PC-3 (cell line): ENCODE data around the gene MYLK4. TPM values are rescaled to one million over a fixed set of nuclear protein-coding genes. Genes with fewer than 3 reads are reported as not detected.

Experiments used
- ATAC-seq: fragments of 200-7000 bp; cut with Tn5 transposase; 2 replicates; pipeline ENCODE4 v1.9.1; 2020; ENCODE audit warnings: mild to moderate bottlenecking, moderate library complexity
- BruUV-seq: library from RNA; stranded (reverse); fragments of 400-500 nt; replicated peaks from 2 replicates; lab custom pipeline; 2021; lab: Mats Ljungman, UMichigan
- CTCF ChIA-PET: fragments of 300-600 bp; sonication (Branson Sonifier 250); formaldehyde crosslinking; loops from one replicate; lab custom pipeline; 2022; ENCODE audit warnings: antibody characterized with exemption; lab: Charles Lee
- POLR2A ChIA-PET: fragments of 300-600 bp; sonication (Branson Sonifier 250); formaldehyde crosslinking; loops from one replicate; lab custom pipeline; 2022; ENCODE audit warnings: antibody characterized with exemption; ENCODE audit not compliant: unreplicated experiment; lab: Charles Lee
- DNase-seq: peaks from one replicate; pipeline ENCODE4 v3.0.0-alpha.2; 2015
- H2AFZ ChIP-seq: fragments of 300-600 bp; sonication (generic); 2 replicates; pipeline ENCODE4 v1.6.0; 2016; ENCODE audit warnings: antibody characterized with exemption, low read length
- H3F3A ChIP-seq: fragments of 300-600 bp; sonication (generic); one replicate; pipeline ENCODE4 v1.6.0; 2017; ENCODE audit warnings: antibody characterized with exemption, low read length, control low read depth, mild to moderate bottlenecking; ENCODE audit not compliant: unreplicated experiment
- H3K27ac ChIP-seq: fragments of 300-600 bp; sonication (generic); 2 replicates; pipeline ENCODE4 v1.5.1; 2016; ENCODE audit warnings: mild to moderate bottlenecking, low read length
- H3K27me3 ChIP-seq: fragments of 300-600 bp; sonication (generic); 2 replicates; pipeline ENCODE4 v1.6.1; 2016; ENCODE audit warnings: low read length, mixed read lengths
- H3K36me3 ChIP-seq: fragments of 300-600 bp; sonication (generic); 2 replicates; pipeline ENCODE4 v1.6.1; 2016; ENCODE audit warnings: low read depth, mixed run types, low read length, mixed read lengths
- H3K4me1 ChIP-seq: fragments of 300-600 bp; sonication (generic); 2 replicates; pipeline ENCODE4 v1.5.1; 2016; ENCODE audit warnings: low read length; ENCODE audit not compliant: insufficient read depth
- H3K4me2 ChIP-seq: fragments of 300-600 bp; sonication (generic); 2 replicates; pipeline ENCODE4 v1.6.0; 2016; ENCODE audit warnings: low read length
- H3K4me3 ChIP-seq: fragments of 300-600 bp; sonication (generic); 2 replicates; pipeline ENCODE4 v1.5.1; 2016; ENCODE audit warnings: mild to moderate bottlenecking, low read length, mixed read lengths
- H3K79me2 ChIP-seq: fragments of 300-600 bp; sonication (generic); 2 replicates; pipeline ENCODE4 v1.6.1; 2017; ENCODE audit warnings: low read length, mixed read lengths
- H3K9ac ChIP-seq: fragments of 300-600 bp; sonication (generic); 2 replicates; pipeline ENCODE4 v1.6.0; 2016; ENCODE audit warnings: mild to moderate bottlenecking, low read length
- H3K9me2 ChIP-seq: fragments of 300-600 bp; sonication (generic); replicated peaks from 2 replicates; pipeline ENCODE4 v1.6.1; 2016; ENCODE audit warnings: mixed run types, low read length, mixed read lengths
- H3K9me3 ChIP-seq: fragments of 300-600 bp; sonication (generic); 2 replicates; pipeline ENCODE4 v1.6.1; 2016; ENCODE audit warnings: low read length, mixed read lengths
- H4K20me1 ChIP-seq: fragments of 300-600 bp; sonication (generic); 2 replicates; pipeline ENCODE4 v1.6.1; 2016; ENCODE audit warnings: low read length, mixed read lengths
- CTCF ChIP-seq: fragments of 300-600 bp; sonication (generic); conservative IDR thresholded peaks from 2 replicates; pipeline ENCODE4 v1.5.1; 2017; ENCODE audit warnings: antibody characterized with exemption, low read depth, mild to moderate bottlenecking, low read length
- EZH2 ChIP-seq: fragments of 300-600 bp; sonication (generic); IDR thresholded peaks from one replicate; pipeline ENCODE4 v1.6.1; 2017; ENCODE audit warnings: antibody characterized with exemption, mild to moderate bottlenecking, low read length; ENCODE audit not compliant: unreplicated experiment
- EZH2phosphoT487 ChIP-seq: fragments of 300-600 bp; sonication (generic); IDR thresholded peaks from 2 replicates; pipeline ENCODE4 v1.6.1; 2018; ENCODE audit warnings: mild to moderate bottlenecking, antibody characterized with exemption, low read length, borderline replicate concordance
- intact Hi-C: fragments of 100-400 bp; cut with micrococcal nuclease; formaldehyde crosslinking; loops from 2 replicates; pipeline ENCODE4 v1.9.0; 2023
- total RNA-seq: library from RNA; depleted of rRNA; stranded (reverse); fragments of >200 nt; gene quantifications from 2 replicates; pipeline ENCODE4 v1.2.3, GENCODE V29; 2014

The MYLK4 gene
- total RNA-seq, 1 experiment from 2014 or later, result 0.11 TPM

GRCh38 chr6:2674857-2675256 lies 75.9 kb downstream of the MYLK4 start:
- no peak overlapping the region for H2AFZ ChIP-seq
- CTCF ChIA-PET, result no interaction called here

GRCh38 chr6:2669067-2669700 lies 81.5 kb downstream of the MYLK4 start:
- Histone ChIP-seq H3K27me3 (no peaks in the 10 kb centered on the region), H3K9me2 (no peaks in the 10 kb centered on the region), H3K4me3 (no peak overlapping the region), H4K20me1 (no peaks in the 10 kb centered on the region), H3F3A (no peaks in the 10 kb centered on the region), H3K27ac (no peak overlapping the region), H3K4me2 (no peak overlapping the region), H2AFZ (no peak overlapping the region), H3K79me2 (no peaks in the 10 kb centered on the region), H3K36me3 (no peaks in the 10 kb centered on the region), H3K9me3 (no peaks in the 10 kb centered on the region), H3K9ac (no peak overlapping the region), H3K4me1 (no peaks in the 10 kb centered on the region)
- CTCF ChIA-PET, result no interaction called here
- no TSS peak for BruUV-seq
- no peak for DNase-seq
- intact Hi-C loops, result no loop called here
- no peak for TF ChIP-seq EZH2
- TF ChIP-seq CTCF, result no peak
- TF ChIP-seq EZH2phosphoT487, result no peak
- no peak for ATAC-seq
- POLR2A ChIA-PET, result no interaction called here

More at GRCh38 chr6:2674857-2675256, 75.9 kb downstream of the MYLK4 start:
- no peak overlapping the region for H3K27ac ChIP-seq
- no peaks in the 10 kb centered on the region for H3K9me3 ChIP-seq
- no peak overlapping the region for H3K9ac ChIP-seq
- H3K9me2 ChIP-seq, result no peaks in the 10 kb centered on the region
- H3K79me2 ChIP-seq, result no peaks in the 10 kb centered on the region
- H3K36me3 ChIP-seq, result no peaks in the 10 kb centered on the region
- TF ChIP-seq EZH2phosphoT487 (no peak), CTCF (no peak), EZH2 (no peak)
- DNase-seq (no peak), ATAC-seq (no peak)
- H3K27me3 ChIP-seq, result no peaks in the 10 kb centered on the region
- peaks cover 5% of the 10 kb centered on the region for H3K4me1 ChIP-seq
- no peak overlapping the region for H3K4me2 ChIP-seq
- intact Hi-C loops, result no loop called here
- BruUV-seq, result no TSS peak
- no peaks in the 10 kb centered on the region for H4K20me1 ChIP-seq
- H3K4me3 ChIP-seq, result no peak overlapping the region
- no peaks in the 10 kb centered on the region for H3F3A ChIP-seq
- POLR2A ChIA-PET, result interaction anchor here (0.6 kb wide), 1 partner anchor 115 kb away, joined by 4 read pairs; no protein-coding TSS in a partner anchor

GRCh38 chr6:2667617-2668016 lies 83.1 kb downstream of the MYLK4 start:
- no TSS peak for BruUV-seq
- no peaks in the 10 kb centered on the region for H3F3A ChIP-seq
- H3K9me2 ChIP-seq, result no peaks in the 10 kb centered on the region
- H3K79me2 ChIP-seq, result no peaks in the 10 kb centered on the region
- ATAC-seq (no peak), DNase-seq (no peak)
- H3K4me3 ChIP-seq, result no peak overlapping the region
- no peaks in the 10 kb centered on the region for H3K4me1 ChIP-seq
- TF ChIP-seq EZH2 (no peak), CTCF (no peak), EZH2phosphoT487 (no peak)
- intact Hi-C loops, result no loop called here
- H3K4me2 ChIP-seq, result no peak overlapping the region
- no peaks in the 10 kb centered on the region for H3K27me3 ChIP-seq
- no peaks in the 10 kb centered on the region for H3K9me3 ChIP-seq
- ChIA-PET POLR2A (no interaction called here), CTCF (no interaction called here)
- no peaks in the 10 kb centered on the region for H3K36me3 ChIP-seq
- H4K20me1 ChIP-seq, result no peaks in the 10 kb centered on the region
- no peak overlapping the region for H3K27ac ChIP-seq
- no peak overlapping the region for H2AFZ ChIP-seq
- H3K9ac ChIP-seq, result no peak overlapping the region
